ENCODE measurements around the gene VPS9D1. TPM values are rescaled to one million over a fixed set of nuclear protein-coding genes. Genes with fewer than 3 reads are reported as not detected.
A peak's percentile ranks its signal among the peaks of the same experiment; 100 is the strongest.

Gene VPS9D1
- total and polyA plus RNA-seq, 10 of the 15 experiments (the other 5 are each of a cell fraction or from before 2014, with no cell fraction given) = 0.65 to 4.2 (median 1.1) TPM

GRCh38 chr16:89700100-89700648 is 20.5 kb downstream of the VPS9D1 start (continued):
- TF ChIP-seq ZBTB40 (IDR thresholded peaks at IDR 0.05; ENCODE audit: borderline replicate concordance) (peak; percentile 46; the same call in 1 of the 2 replicates), LARP7 (IDR thresholded peaks at IDR 0.05) (no peak), CREM (IDR thresholded peaks at IDR 0.05; ENCODE audit: low read depth) (peak; percentile 97), PBX3 (IDR thresholded peaks at IDR 0.05; ENCODE audit: insufficient replicate concordance, low read depth, low read length) (peak; percentile 36), RFX5 (IDR thresholded peaks at IDR 0.05; ENCODE audit: low read depth, low read length) (peak; percentile 79; the same call in 1 of the 2 replicates), ZNF384 (IDR thresholded peaks at IDR 0.05; ENCODE audit: borderline replicate concordance, low read depth, low read length) (no peak), SMC3 (IDR thresholded peaks at IDR 0.05; ENCODE audit: borderline replicate concordance, low read length) (peak; percentile 58; the same call in 1 of the 2 replicates), USF1 (IDR thresholded peaks at IDR 0.05; ENCODE audit: borderline replicate concordance, extremely low read length, insufficient read depth, low read depth, low read length) (peak; percentile 97), TCF7 (IDR thresholded peaks at IDR 0.05; ENCODE audit: borderline replicate concordance) (no peak), E4F1 (IDR thresholded peaks at IDR 0.05; ENCODE audit: borderline replicate concordance, partially characterized antibody) (peak; percentile 51), TARDBP (IDR thresholded peaks at IDR 0.05; ENCODE audit: borderline replicate concordance) (peak; percentile 58; the same call in 1 of the 2 replicates), STAT3 (IDR thresholded peaks at IDR 0.05; ENCODE audit: low read depth, low read length) (no peak), RB1 (IDR thresholded peaks at IDR 0.05; ENCODE audit: borderline replicate concordance) (peak; percentile 93), JUND (IDR thresholded peaks at IDR 0.05; ENCODE audit: low read depth, low read length) (peak; percentile 96), CHD2 (IDR thresholded peaks at IDR 0.05; ENCODE audit: borderline replicate concordance, low read depth, low read length) (peak; percentile 84), ZNF622 (IDR thresholded peaks at IDR 0.05) (no peak), USF2 (IDR thresholded peaks at IDR 0.05; ENCODE audit: borderline replicate concordance, low read depth, low read length) (peak; percentile 91)

Data from GM12878 (cell line).